RPMI7951 (cell line): Measurements from ENCODE around the gene TLE3. TPM values are rescaled to one million over a fixed set of nuclear protein-coding genes. Genes with fewer than 3 reads are reported as not detected.
A peak's percentile ranks its signal among the peaks of the same experiment; 100 is the strongest.
"Not testable (repeated sequence)": the region's sequence is repeated elsewhere in the genome, so short reads cannot be mapped to it uniquely, and the experiment has no call there.

ENCODE experiments used
- DNase-seq: peaks from one replicate; pipeline ENCODE4 v3.0.0-alpha.2; 2012; ENCODE audit warnings: low read depth
- total RNA-seq: library from RNA; depleted of rRNA; stranded (reverse); fragments of >200 nt; shearing (Covaris generic); gene quantifications from 2 replicates; pipeline ENCODE4 v1.2.3, GENCODE V29; 2014

The TLE3 gene
- total RNA-seq, 1 experiment from 2014 or later: 20.4 TPM

DNA sequence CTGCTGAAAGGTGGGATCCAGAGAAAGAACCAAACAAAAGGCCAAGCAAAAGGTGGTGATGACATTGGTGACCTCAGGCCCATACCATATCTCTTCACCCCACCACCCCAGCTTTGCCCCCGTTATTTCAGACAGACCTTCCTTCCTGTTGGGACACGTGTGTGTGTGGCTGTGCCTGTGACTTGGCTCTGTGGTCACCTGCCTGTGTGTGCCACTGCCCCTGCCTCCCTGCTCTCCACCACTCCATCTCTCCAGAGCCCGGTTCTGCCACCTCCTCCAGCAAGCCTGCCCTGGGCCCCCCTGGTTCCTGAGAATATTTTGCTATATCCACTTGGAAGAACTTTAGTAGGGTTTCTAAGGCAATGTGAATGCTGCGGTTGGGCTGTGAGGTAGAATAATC, 28.6 kb upstream of the TLE3 start:
- DNase-seq: no peak

DNA sequence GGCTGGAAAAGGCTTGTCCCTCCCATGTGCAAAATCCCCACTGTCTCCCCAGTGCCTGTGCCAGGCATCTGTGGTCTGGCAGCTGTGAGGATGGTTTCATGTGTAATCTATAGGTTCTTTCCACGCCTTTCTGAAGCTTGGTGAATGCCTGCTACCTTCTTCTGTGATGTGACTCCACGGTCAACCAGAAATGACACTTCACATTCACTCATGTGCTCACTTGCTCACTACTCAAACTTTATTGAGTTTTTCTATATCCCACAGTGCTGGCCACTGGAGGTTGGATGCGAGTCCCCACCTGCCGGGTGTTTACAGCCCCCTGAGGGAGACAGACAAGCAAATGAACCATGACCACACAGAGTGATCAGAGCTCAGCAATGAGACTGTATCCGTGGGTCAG, 27.9 kb upstream of the TLE3 start:
- no peak for DNase-seq

DNA sequence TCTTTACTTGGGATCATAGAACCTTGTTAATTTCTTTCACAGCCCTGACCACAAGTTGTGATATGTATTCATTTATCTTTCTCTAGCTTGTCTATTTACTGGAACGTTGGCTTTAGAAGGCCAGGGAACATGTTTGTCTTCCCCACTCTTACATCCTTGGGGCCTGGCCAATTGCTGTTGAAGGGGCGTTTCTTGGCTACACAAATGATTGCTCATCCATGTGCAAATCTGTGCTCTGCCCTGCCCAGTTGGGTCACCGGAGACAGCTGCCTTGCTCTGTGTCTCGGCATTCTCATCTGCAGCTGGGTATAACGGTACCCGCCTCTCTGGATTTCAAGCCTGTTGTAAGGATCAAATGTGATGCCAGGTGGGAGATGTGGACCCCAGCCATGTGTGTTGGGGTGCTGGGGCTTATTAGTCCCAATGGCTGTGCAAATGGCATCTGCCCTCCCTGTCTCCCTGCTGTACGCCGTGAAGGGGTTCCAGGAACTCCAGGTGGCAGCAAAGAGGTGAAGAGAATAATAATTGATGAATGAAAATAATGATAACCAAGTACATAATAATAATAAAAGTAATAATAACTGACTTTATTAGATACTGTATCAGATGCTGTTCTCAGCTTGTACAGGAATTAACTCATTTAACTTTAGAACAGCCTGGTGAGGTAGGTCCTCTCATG, 24.0 kb upstream of the TLE3 start:
- peak; percentile 86 for DNase-seq

GRCh38 chr15:70120958-70121623, 23.4 kb upstream of the TLE3 start:
- DNase-seq: no peak

DNA sequence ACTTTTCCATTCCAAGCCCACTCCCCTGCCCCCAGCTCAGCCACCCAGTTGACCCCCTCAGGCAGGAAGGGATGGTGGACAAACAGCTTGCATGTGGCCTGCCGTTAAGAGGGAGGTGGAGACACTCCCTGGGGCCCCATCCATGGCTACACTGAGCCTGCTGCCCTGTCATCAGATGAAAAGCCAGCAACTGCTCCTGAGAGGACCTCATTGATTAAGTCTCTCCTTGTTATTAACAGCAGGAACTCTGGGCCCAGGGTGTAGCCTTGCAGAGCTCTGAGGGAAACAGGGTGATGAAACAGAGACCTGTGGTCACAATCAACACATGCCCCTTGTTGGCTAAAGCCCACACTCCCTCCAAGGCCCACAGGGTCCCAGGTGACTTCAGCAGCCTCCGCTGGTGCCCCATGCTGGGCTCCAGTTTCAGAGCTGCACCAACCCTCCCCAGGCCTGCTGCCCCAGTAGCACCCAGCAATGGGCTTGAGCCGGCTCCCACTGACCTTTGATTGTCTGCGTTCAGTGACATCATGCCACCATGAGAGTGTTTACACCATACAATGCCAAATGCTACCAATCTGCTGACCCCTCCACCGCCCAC, 22.3 kb upstream of the TLE3 start:
- DNase-seq: no peak

GRCh38 chr15:70118599-70118998, 20.9 kb upstream of the TLE3 start:
- DNase-seq: no peak

DNA sequence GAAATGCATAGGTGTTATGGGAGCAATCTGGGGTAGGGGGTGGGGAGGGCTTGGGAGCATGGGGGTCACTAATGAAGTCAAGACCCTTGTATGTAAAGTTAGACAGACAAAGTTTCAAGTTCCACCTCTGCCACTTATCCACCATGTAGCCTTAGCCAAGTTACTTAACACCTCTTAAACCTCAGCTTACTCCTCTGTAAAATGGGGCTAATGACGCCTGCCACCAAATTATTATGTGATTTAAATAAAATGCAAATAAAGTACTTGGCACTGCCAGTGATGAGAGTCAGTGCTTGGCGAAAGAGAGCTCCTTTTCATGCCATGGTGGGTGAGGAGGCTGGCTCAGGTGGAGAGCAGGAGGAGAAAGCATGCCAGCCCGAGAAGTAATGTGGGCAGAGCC, 18.6 kb upstream of the TLE3 start:
- no peak for DNase-seq

DNA sequence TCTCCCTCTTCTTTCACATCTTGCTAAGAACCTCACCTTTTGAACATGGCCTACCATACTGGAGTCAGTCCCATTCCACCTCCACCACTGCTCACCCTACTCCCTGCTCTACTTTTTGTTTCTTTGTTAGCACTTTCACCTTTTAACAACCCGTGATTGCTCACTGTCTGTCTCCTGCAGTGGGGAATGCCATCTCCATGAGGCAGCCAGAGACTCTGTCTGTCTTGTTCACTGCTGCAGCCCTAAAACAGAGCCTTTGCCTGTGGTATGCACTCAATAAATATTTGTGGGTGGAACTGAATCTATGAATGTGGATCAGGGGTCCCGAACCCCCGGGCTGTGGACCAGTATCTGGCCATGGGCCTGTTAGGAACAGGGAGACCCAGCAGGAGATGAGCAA, 16.5 kb upstream of the TLE3 start:
- DNase-seq: no peak

- DNase-seq: no peak
Observed at GRCh38 chr15:70113304-70113700, 15.6 kb upstream of the TLE3 start.

DNA sequence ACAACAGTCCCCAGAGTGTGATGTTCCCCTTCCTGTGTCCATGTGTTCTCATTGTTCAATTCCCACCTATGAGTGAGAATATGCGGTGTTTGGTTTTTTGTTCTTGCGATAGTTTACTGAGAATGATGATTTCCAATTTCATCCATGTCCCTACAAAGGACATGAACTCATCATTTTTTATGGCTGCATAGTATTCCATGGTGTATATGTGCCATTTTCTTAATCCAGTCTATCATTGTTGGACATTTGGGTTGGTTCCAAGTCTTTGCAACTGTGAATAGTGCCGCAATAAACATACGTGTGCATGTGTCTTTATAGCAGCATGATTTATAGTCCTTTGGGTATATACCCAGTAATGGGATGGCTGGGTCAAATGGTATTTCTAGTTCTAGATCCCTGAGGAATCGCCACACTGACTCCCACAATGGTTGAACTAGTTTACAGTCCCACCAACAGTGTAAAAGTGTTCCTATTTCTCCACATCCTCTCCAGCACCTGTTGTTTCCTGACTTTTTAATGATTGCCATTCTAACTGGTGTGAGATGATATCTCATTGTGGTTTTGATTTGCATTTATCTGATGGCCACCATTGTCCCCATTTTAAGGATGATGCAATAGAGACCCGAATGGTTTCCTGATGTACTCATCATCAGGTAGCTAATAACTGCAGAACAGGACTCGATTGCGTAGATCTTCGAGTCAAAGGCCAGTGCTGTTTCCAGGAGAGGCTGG, 15.0 kb upstream of the TLE3 start:
- DNase-seq: not testable (repeated sequence)

DNA sequence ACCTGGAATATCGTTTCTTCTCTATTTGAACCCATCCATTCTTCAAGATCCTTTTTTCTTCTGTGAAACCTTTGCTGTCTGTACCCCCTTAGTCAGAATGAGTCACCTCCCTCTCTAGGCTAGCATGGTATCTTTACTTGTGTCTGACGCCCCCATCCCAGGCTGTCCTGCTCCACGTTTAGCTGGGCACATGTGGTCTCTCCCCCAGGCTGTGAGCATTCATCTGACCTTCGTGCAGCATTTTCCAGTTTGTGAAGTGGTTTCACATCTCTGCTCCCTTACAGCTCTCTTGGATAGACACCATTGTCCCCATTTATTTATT, 14.3 kb upstream of the TLE3 start:
- peak; percentile 41 for DNase-seq

GRCh38 chr15:70111203-70112073, 13.7 kb upstream of the TLE3 start:
- peak; percentile 84 for DNase-seq

GRCh38 chr15:70109978-70110377, 12.3 kb upstream of the TLE3 start:
- DNase-seq: no peak

DNA sequence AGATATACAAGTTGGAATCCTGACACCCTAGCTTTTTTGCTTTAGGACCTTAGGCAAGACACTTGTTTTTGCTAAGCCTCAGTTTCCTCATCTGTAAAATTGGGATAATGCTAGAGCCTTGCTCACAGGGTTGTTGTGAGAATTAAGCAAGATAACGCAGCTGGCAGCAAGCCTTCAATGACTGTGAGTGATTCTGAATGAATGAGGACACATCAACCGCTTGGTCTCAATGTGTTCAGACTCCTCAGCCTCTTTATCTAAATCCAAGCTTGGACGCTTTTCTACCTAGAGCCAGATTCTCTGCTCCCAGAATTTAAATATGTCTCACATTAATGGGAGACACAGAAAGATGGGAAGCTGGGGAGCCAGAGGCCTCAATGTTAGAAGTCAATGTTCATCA, 11.8 kb upstream of the TLE3 start:
- no peak for DNase-seq

DNA sequence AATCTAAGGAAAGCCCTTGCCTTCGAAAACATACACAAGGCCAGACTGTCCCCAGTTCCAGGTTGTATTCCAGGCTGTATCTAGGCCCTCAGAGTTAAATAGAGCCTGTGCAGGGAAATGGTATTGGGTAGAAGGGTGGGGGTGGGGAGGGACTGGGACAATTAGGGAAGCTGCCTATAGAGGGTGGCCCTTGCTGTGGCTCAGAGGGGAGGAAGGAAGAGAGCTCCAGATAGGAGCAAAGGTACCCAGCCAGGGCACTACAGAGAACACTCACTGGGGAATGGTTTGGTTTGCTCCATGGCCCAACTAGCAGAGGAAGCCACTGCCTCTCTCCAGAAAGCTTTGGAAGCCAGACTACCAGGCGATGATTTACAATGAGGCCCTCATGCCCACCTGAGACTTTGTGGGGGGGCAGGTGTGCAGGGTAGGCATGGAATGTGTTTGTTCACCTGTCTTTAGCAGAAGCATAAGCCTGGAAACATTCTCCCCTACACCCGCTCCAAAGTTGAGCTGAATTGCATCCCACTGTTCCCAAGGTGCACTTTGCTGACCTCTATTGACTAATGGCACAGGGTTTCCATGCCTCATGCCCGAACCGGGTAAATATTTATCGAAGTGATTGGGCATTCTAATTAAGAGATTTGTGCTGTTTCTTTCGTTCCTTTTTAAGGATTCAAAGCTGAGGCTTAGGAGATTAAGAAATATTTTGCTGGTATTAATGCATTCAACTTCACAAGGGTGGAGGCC, 6.3 kb upstream of the TLE3 start:
- DNase-seq: no peak

DNA sequence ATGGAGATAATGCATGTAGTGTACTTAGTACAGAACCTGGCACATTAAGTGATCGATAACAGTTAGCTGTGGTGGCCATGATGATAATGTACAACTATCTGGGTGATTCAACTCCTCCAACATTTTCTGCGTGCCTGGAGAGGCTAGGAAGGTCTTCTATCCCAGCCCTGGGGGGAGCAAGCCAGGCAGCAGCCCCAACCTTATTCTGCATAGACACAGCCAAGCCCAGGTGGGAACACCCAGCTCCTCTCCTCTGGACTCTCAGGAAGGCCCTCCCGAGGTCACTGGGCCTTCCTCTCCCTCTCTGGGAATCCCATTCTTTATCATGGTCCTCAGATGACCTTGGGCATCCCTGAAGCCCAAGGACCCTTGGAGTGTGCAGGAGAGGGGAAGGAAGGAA, 5.1 kb upstream of the TLE3 start:
- DNase-seq: no peak

GRCh38 chr15:70101459-70102113, 3.9 kb upstream of the TLE3 start:
- DNase-seq: peak; percentile 91

DNA sequence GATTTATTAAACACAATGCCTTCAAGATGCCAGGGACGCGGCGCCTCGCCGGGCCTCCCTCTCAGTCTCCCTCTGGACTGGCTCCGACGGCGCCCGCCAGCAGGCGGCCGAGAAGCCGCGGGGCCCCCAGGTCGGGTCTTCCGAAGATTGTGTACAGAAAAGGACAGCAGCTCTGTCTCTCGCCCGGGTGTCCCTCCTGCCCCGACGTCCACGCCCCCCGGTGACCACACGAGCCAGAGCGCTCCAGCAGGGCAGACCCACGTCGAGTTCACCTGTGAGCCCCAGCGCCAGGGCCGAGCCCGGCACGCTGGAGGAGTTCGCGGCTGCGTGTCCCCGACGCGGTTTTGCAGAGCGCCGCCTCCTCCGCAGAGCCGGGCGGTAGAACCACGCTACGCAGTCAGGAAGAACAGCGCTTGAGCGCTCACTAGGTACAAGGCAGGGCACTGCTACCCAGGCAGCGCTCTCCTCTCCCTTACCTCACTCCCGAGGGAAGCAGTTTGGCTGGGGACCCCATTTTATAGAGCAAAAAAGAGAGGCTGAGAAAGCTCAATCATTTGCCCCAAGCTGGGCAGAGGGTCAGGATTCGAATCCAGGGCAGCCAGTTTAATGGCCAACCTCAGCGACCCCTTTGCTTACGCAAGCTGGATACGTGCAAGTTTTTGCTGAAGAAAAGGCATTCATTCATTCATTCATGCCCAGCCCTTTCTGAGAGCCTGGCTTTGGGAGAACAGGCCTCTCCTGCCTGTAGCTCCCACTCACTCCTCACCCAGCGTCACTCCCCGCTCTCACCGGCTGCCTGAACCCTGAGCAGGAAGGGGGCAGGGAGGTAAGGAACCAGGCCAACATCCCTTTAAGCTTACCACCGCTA, 3.0 kb upstream of the TLE3 start:
- peak; percentile 47 for DNase-seq

- DNase-seq: no peak
Observed at GRCh38 chr15:70099967-70100473, 2.3 kb upstream of the TLE3 start.
